Endothelial cell of umbilical vein (primary cell): ENCODE measurements around the gene IGF2BP2. TPM values are rescaled to one million over a fixed set of nuclear protein-coding genes. Genes with fewer than 3 reads are reported as not detected.

ENCODE experiments used
- BruUV-seq: library from RNA; stranded (reverse); fragments of 400-500 nt; replicated peaks from 2 replicates; lab custom pipeline; 2021; lab: Mats Ljungman, UMichigan
- CTCF ChIA-PET: fragments of 300-600, 350-600 bp; sonication (Branson Sonifier 250); formaldehyde crosslinking; loops from one replicate; lab custom pipeline; 2021; ENCODE audit warnings: antibody characterized with exemption, inconsistent platforms; lab: Charles Lee
- POLR2A ChIA-PET: fragments of 300-600, 350-600 bp; sonication (Branson Sonifier 250); formaldehyde crosslinking; loops from one replicate; lab custom pipeline; 2021; ENCODE audit warnings: antibody characterized with exemption, inconsistent platforms; lab: Charles Lee
- DNase-seq: peaks from one replicate; pipeline ENCODE4 v3.0.0-alpha.2; 2011; ENCODE audit warnings: low read depth, low spot score
- FAIRE-seq: peaks from 2 replicates; lab custom pipeline; 2011; peaks lifted over from hg19 to GRCh38; lab: Jason Lieb, UNC
- H2AFZ ChIP-seq: 2 replicates; pipeline ENCODE4 v1.6.0; 2012; ENCODE audit warnings: low read depth, low read length, control low read depth, inconsistent platforms
- H3K27ac ChIP-seq: 2 replicates; pipeline ENCODE4 v1.5.1; 2011; ENCODE audit warnings: low read depth, mild to moderate bottlenecking, control low read depth, low read length, moderate library complexity; ENCODE audit not compliant: insufficient read depth
- H3K27me3 ChIP-seq, 2 experiments: 2 replicates each; pipeline versions ENCODE4 v1.6.0 to v1.6.1; 2011; ENCODE audit warnings: low read length in 2 of 2, mixed read lengths in 1 of 2; ENCODE audit not compliant: control insufficient read depth in 2 of 2, insufficient read depth in 2 of 2
- H3K36me3 ChIP-seq, 2 experiments: 2 replicates in 1 of 2; 3 replicates in 1 of 2; pipeline ENCODE4 v1.5.1; 2011; ENCODE audit warnings: low read length in 2 of 2, mild to moderate bottlenecking in 1 of 2, moderate library complexity in 1 of 2; ENCODE audit not compliant: control insufficient read depth in 2 of 2, insufficient read depth in 2 of 2; ENCODE audit errors: extremely low read depth in 1 of 2
- H3K4me1 ChIP-seq: 3 replicates; pipeline ENCODE4 v1.5.1; 2011; ENCODE audit warnings: mild to moderate bottlenecking, low read length; ENCODE audit not compliant: control insufficient read depth, insufficient read depth; ENCODE audit errors: extremely low read depth
- H3K4me2 ChIP-seq: 2 replicates; pipeline ENCODE4 v1.6.1; 2011; ENCODE audit warnings: low read length, control low read depth, mixed read lengths; ENCODE audit not compliant: insufficient read depth
- H3K4me3 ChIP-seq, 3 experiments: fragments of 200-600 bp in 1 of 3; sonication (generic), shearing (Covaris generic) in 1 of 3; replicated peaks in 1 of 3; 2 replicates each; pipeline ENCODE4 v1.5.1; 2011 to 2016; ENCODE audit warnings: control low read depth in 3 of 3, low read length in 3 of 3, mild to moderate bottlenecking in 2 of 3, inconsistent platforms in 1 of 3, low read depth in 1 of 3, moderate library complexity in 1 of 3; ENCODE audit not compliant: insufficient read depth in 1 of 3
- H3K79me2 ChIP-seq: 2 replicates; pipeline ENCODE4 v1.6.0; 2012; ENCODE audit warnings: low read length, inconsistent platforms; ENCODE audit not compliant: control insufficient read depth, insufficient read depth
- H3K9ac ChIP-seq: replicated peaks from 2 replicates; pipeline ENCODE3; 2011; ENCODE audit warnings: low read length, control low read depth; ENCODE audit not compliant: insufficient read depth; ENCODE audit errors: extremely low read depth
- H3K9me1 ChIP-seq: replicated peaks from 3 replicates; pipeline ENCODE4 v1.6.0; 2011; ENCODE audit warnings: mild to moderate bottlenecking, low read length; ENCODE audit not compliant: control insufficient read depth, insufficient read depth; ENCODE audit errors: extremely low read depth
- H3K9me3 ChIP-seq: replicated peaks from 2 replicates; pipeline ENCODE4 v1.5.1; 2012; ENCODE audit warnings: low read length, inconsistent platforms; ENCODE audit not compliant: control insufficient read depth, insufficient read depth
- H4K20me1 ChIP-seq: replicated peaks from 2 replicates; pipeline ENCODE3; 2011; ENCODE audit warnings: mild to moderate bottlenecking, low read length; ENCODE audit not compliant: control insufficient read depth, insufficient read depth; ENCODE audit errors: extremely low read depth
- CTCF ChIP-seq, 2 donors: IDR thresholded peaks; 1 replicate in 1 of 2; 2 replicates in 1 of 2; pipeline ENCODE4 v1.5.1; 2011; ENCODE audit warnings: low read length in 2 of 2, mild to moderate bottlenecking in 2 of 2, moderate library complexity in 2 of 2, control low read depth in 1 of 2, inconsistent platforms in 1 of 2, low read depth in 1 of 2; ENCODE audit not compliant: insufficient read depth in 1 of 2; ENCODE audit errors: extremely low read depth in 1 of 2
- EZH2 ChIP-seq: IDR thresholded peaks from 2 replicates; pipeline ENCODE4 v1.6.1; 2012; ENCODE audit warnings: borderline replicate concordance, low read depth, mild to moderate bottlenecking, moderate library complexity, low read length, inconsistent platforms; ENCODE audit not compliant: severe bottlenecking
- FOS ChIP-seq: IDR thresholded peaks from 2 replicates; pipeline ENCODE4 v1.6.1; 2011; ENCODE audit warnings: mild to moderate bottlenecking, low read length, moderate library complexity, borderline replicate concordance; ENCODE audit not compliant: insufficient read depth
- GATA2 ChIP-seq: IDR thresholded peaks from 2 replicates; pipeline ENCODE4 v1.7.0; 2011; ENCODE audit warnings: low read depth, mild to moderate bottlenecking, moderate library complexity, mixed read lengths, low read length; ENCODE audit not compliant: insufficient read length, insufficient read depth
- JUN ChIP-seq: IDR thresholded peaks from 2 replicates; pipeline ENCODE4 v1.6.1; 2011; ENCODE audit warnings: borderline replicate concordance, low read depth; ENCODE audit not compliant: insufficient read length, insufficient read depth
- MYC ChIP-seq: IDR thresholded peaks from one replicate; pipeline ENCODE4 v1.6.1; 2011; ENCODE audit warnings: mild to moderate bottlenecking, low read depth, low read length
- POLR2A ChIP-seq: IDR thresholded peaks from 2 replicates; pipeline ENCODE4 v1.6.1; 2012; ENCODE audit warnings: low read depth, mild to moderate bottlenecking, control low read depth, low read length
- POLR2AphosphoS5 ChIP-seq: IDR thresholded peaks from 2 replicates; pipeline ENCODE4 v1.6.1; 2012; ENCODE audit warnings: low read depth, mild to moderate bottlenecking, control low read depth, low read length, moderate library complexity; ENCODE audit not compliant: insufficient read depth
- dilution Hi-C: fragments of 300-500 bp; cut with MboI; formaldehyde crosslinking; loops from one replicate; pipeline ENCODE4 v1.15.0; 2019; ENCODE audit warnings: low sequenced_read_pairs; ENCODE audit not compliant: extremely low pct_ligation_motif_present
- intact Hi-C: fragments of 100-400 bp; cut with micrococcal nuclease; formaldehyde crosslinking; loops from one replicate; pipeline ENCODE4 v1.10.0; 2022
- polyA plus RNA-seq, 4 experiments: library from polyadenylated mRNA; depleted of rRNA in 3 of 4; stranded (reverse) in 3 of 4; unstranded in 1 of 4; fragments of >200 nt; gene quantifications; 2 replicates each; pipeline versions ENCODE4 v1.2.1 to v1.2.3, GENCODE V29; 2011 to 2012; ENCODE audit warnings: missing spikeins in 1 of 4
- total RNA-seq: library from RNA; stranded (reverse); gene quantifications from 2 replicates; pipeline ENCODE4 v1.2.3, GENCODE V29; 2021
- TF ChIP-seq, protein P1 (sequence below): IDR thresholded peaks from 2 replicates; pipeline ENCODE4 v1.6.1; 2011; ENCODE audit not compliant: insufficient read depth, insufficient read length

IGF2BP2 gene
- total and polyA plus RNA-seq, 2 donors (not counting 3 experiments of a cell fraction or from before 2014, with no cell fraction given) = 10.7 to 130 TPM

DNA sequence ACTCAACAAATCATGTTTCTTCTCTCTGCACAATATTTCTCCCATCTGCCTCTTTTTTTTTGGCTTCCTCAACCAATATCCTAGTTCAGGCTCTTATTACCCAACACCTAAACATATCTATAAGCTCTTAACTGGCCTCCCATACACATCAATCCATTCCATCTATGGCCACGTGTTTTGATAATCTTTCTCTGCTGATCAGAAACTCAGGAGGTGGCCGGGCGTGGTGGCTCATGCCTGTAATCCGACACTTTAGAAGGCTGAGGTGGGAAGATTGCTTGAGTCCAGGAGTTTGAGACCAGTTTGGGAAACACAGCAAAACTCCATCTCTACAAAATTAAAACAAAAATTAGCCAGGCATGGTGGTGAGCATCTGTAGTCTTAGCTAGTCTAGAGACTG, 68.4 kb downstream of the IGF2BP2 start:
- no TSS peak for BruUV-seq
- H3K27ac ChIP-seq = no peak overlapping the region
- H3K79me2 ChIP-seq = peaks cover 93% of the 10 kb centered on the region
- H3K4me1 ChIP-seq = peaks cover 38% of the 10 kb centered on the region
- no peak overlapping the region for H3K4me3 ChIP-seq
- ChIA-PET POLR2A (no interaction called here), CTCF (interaction anchor here (1.2 to 13.5 kb wide), 4 partner anchors 11 to 96 kb away, joined by 3 to 347 read pairs (median 6); no protein-coding TSS in a partner anchor)
- H3K9me1 ChIP-seq = no peaks in the 10 kb centered on the region
- no peak for DNase-seq
- H3K36me3 ChIP-seq = peaks cover 0 to 5% of the 10 kb centered on the region in 2 experiments
- H3K27me3 ChIP-seq = no peaks in the 10 kb centered on the region
- dilution Hi-C loops = no loop called here
- H3K9ac ChIP-seq = no peak overlapping the region
- H3K4me2 ChIP-seq = no peak overlapping the region
- no peak for FAIRE-seq
- TF ChIP-seq CTCF (IDR thresholded peaks at IDR 0.05; ENCODE audit: extremely low read depth in 1 of 2, insufficient read depth in 1 of 2, low read depth in 1 of 2, low read length in 2 of 2) = no peak
- TF ChIP-seq MYC = no peak
- TF ChIP-seq, protein P1, sequence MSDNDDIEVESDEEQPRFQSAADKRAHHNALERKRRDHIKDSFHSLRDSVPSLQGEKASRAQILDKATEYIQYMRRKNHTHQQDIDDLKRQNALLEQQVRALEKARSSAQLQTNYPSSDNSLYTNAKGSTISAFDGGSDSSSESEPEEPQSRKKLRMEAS = no peak
- TF ChIP-seq FOS = no peak
- no peak for TF ChIP-seq EZH2
- TF ChIP-seq GATA2 = no peak
- TF ChIP-seq POLR2A = no peak
- no peak for TF ChIP-seq JUN
- TF ChIP-seq POLR2AphosphoS5 = no peak
- H2AFZ ChIP-seq = no peak overlapping the region
- intact Hi-C loops = no loop called here
- no peaks in the 10 kb centered on the region for H3K9me3 ChIP-seq
- no peaks in the 10 kb centered on the region for H4K20me1 ChIP-seq
